Peyer's patch (tissue), 4 donors: ENCODE results near the gene SAP130.

Experiments used
- POLR2A ChIP-seq, 2 donors: fragments of 450-650 bp; IDR thresholded peaks; one replicate each; pipeline ENCODE4 v1.5.1; 2017; ENCODE audit warnings: antibody characterized with exemption in 2 of 2, mild to moderate bottlenecking in 2 of 2, moderate library complexity in 2 of 2
- TF ChIP-seq, protein P1 (sequence below), 6 experiments: fragments of 450-650 bp in 4 of 6; fragments of 200-600 bp in 2 of 6; sonication (generic) in 1 of 6; IDR thresholded peaks; one replicate each; pipeline ENCODE4 v1.5.1; 2017 to 2019; ENCODE audit warnings: antibody characterized with exemption in 6 of 6, mild to moderate bottlenecking in 3 of 6, moderate library complexity in 1 of 6

- TF ChIP-seq, protein P1, sequence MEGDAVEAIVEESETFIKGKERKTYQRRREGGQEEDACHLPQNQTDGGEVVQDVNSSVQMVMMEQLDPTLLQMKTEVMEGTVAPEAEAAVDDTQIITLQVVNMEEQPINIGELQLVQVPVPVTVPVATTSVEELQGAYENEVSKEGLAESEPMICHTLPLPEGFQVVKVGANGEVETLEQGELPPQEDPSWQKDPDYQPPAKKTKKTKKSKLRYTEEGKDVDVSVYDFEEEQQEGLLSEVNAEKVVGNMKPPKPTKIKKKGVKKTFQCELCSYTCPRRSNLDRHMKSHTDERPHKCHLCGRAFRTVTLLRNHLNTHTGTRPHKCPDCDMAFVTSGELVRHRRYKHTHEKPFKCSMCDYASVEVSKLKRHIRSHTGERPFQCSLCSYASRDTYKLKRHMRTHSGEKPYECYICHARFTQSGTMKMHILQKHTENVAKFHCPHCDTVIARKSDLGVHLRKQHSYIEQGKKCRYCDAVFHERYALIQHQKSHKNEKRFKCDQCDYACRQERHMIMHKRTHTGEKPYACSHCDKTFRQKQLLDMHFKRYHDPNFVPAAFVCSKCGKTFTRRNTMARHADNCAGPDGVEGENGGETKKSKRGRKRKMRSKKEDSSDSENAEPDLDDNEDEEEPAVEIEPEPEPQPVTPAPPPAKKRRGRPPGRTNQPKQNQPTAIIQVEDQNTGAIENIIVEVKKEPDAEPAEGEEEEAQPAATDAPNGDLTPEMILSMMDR (IDR thresholded peaks at IDR 0.05) = peak in 1 of 6 experiments; percentile 13
- TF ChIP-seq POLR2A (IDR thresholded peaks at IDR 0.05) = peak; percentile 63 to 72
Measured at GRCh38 chr2:128027801-128028667, at the start of gene SAP130.
